ENCODE data around the gene CRISPLD2. TPM values are rescaled to one million over a fixed set of nuclear protein-coding genes. Genes with fewer than 3 reads are reported as not detected.

Gene CRISPLD2
- total and polyA plus RNA-seq, 2 donors (not counting 1 experiment from before 2014, with no cell fraction given) = 37.0 to 96.2 TPM

DNA sequence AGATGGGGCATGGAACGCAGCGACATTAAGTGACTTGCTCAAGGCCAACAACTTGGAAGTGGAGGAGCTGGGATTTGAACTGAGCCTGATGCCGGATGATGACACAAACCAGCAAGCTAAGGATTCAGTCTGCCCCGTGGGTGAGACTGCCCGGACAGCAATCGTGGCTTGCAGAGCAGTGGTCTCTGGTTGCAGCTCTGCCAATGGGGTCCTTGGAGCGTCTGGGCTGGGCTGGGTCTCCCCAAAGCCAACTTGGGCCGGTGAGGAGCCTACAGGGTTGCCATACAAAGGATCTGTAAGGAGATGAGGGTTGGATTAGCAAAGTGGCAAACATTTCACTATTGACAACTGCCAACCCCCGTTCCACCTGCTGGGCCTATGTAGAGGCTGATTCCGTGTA, 2.6 kb upstream of the CRISPLD2 start:
- no peak overlapping the region for H3K4me2 ChIP-seq (ENCODE audit: extremely low read depth, insufficient read depth, low read length)
- no peak overlapping the region for H3K4me3 ChIP-seq (replicated peaks in 1 of 4; ENCODE audit: control extremely low read depth in 1 of 4, insufficient read depth in 1 of 4, low read depth in 3 of 4, low read length in 4 of 4)
- peaks cover 7% of the 10 kb centered on the region for H3K27me3 ChIP-seq (ENCODE audit: control insufficient read depth, insufficient read depth, low read length)
- no peak overlapping the region for H3K27ac ChIP-seq (ENCODE audit: insufficient read depth, low read length)
- no peak for DNase-seq (ENCODE audit: low read depth in 2 of 2)
- no peaks in the 10 kb centered on the region for H4K20me1 ChIP-seq (ENCODE audit: control insufficient read depth, extremely low read depth, insufficient read depth, low read length)
- peaks cover 11% of the 10 kb centered on the region for H3K79me2 ChIP-seq (ENCODE audit: control insufficient read depth, insufficient read depth, low read length)
- TF ChIP-seq, protein P1, sequence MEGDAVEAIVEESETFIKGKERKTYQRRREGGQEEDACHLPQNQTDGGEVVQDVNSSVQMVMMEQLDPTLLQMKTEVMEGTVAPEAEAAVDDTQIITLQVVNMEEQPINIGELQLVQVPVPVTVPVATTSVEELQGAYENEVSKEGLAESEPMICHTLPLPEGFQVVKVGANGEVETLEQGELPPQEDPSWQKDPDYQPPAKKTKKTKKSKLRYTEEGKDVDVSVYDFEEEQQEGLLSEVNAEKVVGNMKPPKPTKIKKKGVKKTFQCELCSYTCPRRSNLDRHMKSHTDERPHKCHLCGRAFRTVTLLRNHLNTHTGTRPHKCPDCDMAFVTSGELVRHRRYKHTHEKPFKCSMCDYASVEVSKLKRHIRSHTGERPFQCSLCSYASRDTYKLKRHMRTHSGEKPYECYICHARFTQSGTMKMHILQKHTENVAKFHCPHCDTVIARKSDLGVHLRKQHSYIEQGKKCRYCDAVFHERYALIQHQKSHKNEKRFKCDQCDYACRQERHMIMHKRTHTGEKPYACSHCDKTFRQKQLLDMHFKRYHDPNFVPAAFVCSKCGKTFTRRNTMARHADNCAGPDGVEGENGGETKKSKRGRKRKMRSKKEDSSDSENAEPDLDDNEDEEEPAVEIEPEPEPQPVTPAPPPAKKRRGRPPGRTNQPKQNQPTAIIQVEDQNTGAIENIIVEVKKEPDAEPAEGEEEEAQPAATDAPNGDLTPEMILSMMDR (conservative IDR thresholded peaks at IDR 0.05 in 1 of 2, IDR thresholded peaks at IDR 0.05 in 1 of 2; ENCODE audit: low read depth in 1 of 2, low read length in 2 of 2) = no peak
- TF ChIP-seq EZH2 (IDR thresholded peaks at IDR 0.05; ENCODE audit: low read length, missing control alignments) = no peak
- H2AFZ ChIP-seq (ENCODE audit: low read length) = no peak overlapping the region
- H3K9ac ChIP-seq (ENCODE audit: insufficient read depth, low read length) = no peak overlapping the region
- H3K36me3 ChIP-seq (ENCODE audit: control insufficient read depth, insufficient read depth, low read length) = no peaks in the 10 kb centered on the region
- peaks cover 6% of the 10 kb centered on the region for H3K4me1 ChIP-seq (ENCODE audit: control insufficient read depth, extremely low read depth, insufficient read depth, low read length)
- H3K9me3 ChIP-seq (ENCODE audit: control insufficient read depth, insufficient read depth, low read depth, low read length) = no peaks in the 10 kb centered on the region

DNA sequence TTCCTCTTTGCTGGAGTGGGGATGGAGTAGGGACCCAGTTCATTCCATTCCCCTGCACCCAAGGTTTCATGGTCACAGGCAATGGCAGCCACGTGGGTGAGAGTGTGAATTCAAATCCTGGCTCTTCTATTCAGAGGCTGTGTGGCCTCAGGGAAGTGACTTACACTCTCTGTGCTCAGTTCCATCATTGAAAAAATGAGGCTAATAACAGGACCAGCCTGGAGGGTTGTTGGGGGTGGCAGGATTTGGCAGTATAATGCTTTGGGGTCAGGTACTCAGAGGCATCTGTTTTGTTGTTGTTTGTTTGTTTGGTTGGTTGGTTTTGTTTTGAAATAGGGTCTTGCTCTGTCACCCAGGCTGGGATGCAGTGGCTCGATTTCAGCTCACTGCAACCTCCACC, 2.2 kb upstream of the CRISPLD2 start:
- Histone ChIP-seq H4K20me1 (ENCODE audit: control insufficient read depth, extremely low read depth, insufficient read depth, low read length) (no peaks in the 10 kb centered on the region), H3K36me3 (ENCODE audit: control insufficient read depth, insufficient read depth, low read length) (no peaks in the 10 kb centered on the region), H3K4me2 (ENCODE audit: extremely low read depth, insufficient read depth, low read length) (no peak overlapping the region), H3K4me3 (replicated peaks in 1 of 4; ENCODE audit: control extremely low read depth in 1 of 4, insufficient read depth in 1 of 4, low read depth in 3 of 4, low read length in 4 of 4) (no peak overlapping the region), H3K9ac (ENCODE audit: insufficient read depth, low read length) (no peak overlapping the region), H3K9me3 (ENCODE audit: control insufficient read depth, insufficient read depth, low read depth, low read length) (no peaks in the 10 kb centered on the region), H3K27ac (ENCODE audit: insufficient read depth, low read length) (no peak overlapping the region), H3K27me3 (ENCODE audit: control insufficient read depth, insufficient read depth, low read length) (peaks cover 4% of the 10 kb centered on the region), H2AFZ (ENCODE audit: low read length) (no peak overlapping the region), H3K4me1 (ENCODE audit: control insufficient read depth, extremely low read depth, insufficient read depth, low read length) (peaks cover 6% of the 10 kb centered on the region), H3K79me2 (ENCODE audit: control insufficient read depth, insufficient read depth, low read length) (peaks cover 11% of the 10 kb centered on the region)
- no peak for TF ChIP-seq EZH2 (IDR thresholded peaks at IDR 0.05; ENCODE audit: low read length, missing control alignments)
- TF ChIP-seq, protein P1 (conservative IDR thresholded peaks at IDR 0.05 in 1 of 2, IDR thresholded peaks at IDR 0.05 in 1 of 2; ENCODE audit: low read depth in 1 of 2, low read length in 2 of 2) = no peak
- DNase-seq (ENCODE audit: low read depth in 2 of 2) = no peak

- TF ChIP-seq, protein P1 (conservative IDR thresholded peaks at IDR 0.05 in 1 of 2, IDR thresholded peaks at IDR 0.05 in 1 of 2; ENCODE audit: low read depth in 1 of 2, low read length in 2 of 2) = no peak
- TF ChIP-seq EZH2 (IDR thresholded peaks at IDR 0.05; ENCODE audit: low read length, missing control alignments) = no peak
Measured at GRCh38 chr16:84818133-84818532, 1.7 kb upstream of the CRISPLD2 start.

More at GRCh38 chr16:84818133-84818532, 1.7 kb upstream of the CRISPLD2 start:
- Histone ChIP-seq H3K4me2 (ENCODE audit: extremely low read depth, insufficient read depth, low read length) (no peak overlapping the region), H3K4me1 (ENCODE audit: control insufficient read depth, extremely low read depth, insufficient read depth, low read length) (peaks cover 6% of the 10 kb centered on the region), H2AFZ (ENCODE audit: low read length) (no peak overlapping the region), H3K79me2 (ENCODE audit: control insufficient read depth, insufficient read depth, low read length) (peaks cover 11% of the 10 kb centered on the region), H4K20me1 (ENCODE audit: control insufficient read depth, extremely low read depth, insufficient read depth, low read length) (no peaks in the 10 kb centered on the region), H3K4me3 (replicated peaks in 1 of 4; ENCODE audit: control extremely low read depth in 1 of 4, insufficient read depth in 1 of 4, low read depth in 3 of 4, low read length in 4 of 4) (no peak overlapping the region), H3K9ac (ENCODE audit: insufficient read depth, low read length) (no peak overlapping the region), H3K27ac (ENCODE audit: insufficient read depth, low read length) (no peak overlapping the region), H3K36me3 (ENCODE audit: control insufficient read depth, insufficient read depth, low read length) (no peaks in the 10 kb centered on the region), H3K9me3 (ENCODE audit: control insufficient read depth, insufficient read depth, low read depth, low read length) (no peaks in the 10 kb centered on the region), H3K27me3 (ENCODE audit: control insufficient read depth, insufficient read depth, low read length) (peaks cover 4% of the 10 kb centered on the region)
- DNase-seq (ENCODE audit: low read depth in 2 of 2) = no peak
